ENCODE results near the gene ARSG.

ARSG gene

DNA sequence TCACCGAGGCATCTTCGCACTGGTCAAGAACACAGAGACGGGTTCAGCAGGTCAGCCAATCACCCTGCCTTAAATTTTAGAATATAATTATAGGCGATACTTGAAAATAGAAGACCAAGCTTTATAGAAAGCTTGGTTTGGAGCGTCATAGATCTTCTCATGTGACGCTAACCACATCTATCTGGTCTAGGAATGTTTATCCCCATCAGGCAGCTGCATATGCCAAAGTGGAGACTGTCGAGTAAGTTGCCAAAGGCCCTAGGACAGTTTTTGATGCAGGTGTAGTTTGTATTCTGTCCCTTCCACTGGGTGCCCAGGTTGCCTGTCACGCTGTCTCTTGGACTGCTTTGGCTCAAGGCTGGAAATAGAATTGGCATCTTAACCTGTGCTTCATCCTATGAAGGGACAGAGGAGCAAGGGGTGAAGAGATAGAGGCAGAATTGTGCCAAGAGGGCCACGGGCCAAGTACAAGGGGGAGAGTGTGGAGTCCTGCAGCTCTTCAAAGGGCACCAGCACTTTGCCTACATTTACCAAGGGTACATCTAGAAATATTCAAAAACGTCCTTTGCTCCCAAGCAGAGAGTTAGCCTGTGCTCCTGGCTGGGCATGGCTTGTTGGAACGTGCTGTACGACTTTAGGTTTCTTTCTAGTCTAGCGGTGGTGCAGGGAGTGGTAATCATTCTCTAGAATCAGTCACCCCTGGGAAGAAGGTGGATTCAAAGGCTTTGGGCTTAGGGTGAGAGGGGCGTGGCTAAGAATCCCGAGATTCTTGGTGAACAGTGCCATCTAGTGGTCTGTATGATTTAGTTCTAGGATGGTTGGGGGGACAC is 171.3 kb downstream of the ARSG start:
- H3K36me3 ChIP-seq (ENCODE audit: control insufficient read depth, insufficient read depth, low read length) = no peaks in the 10 kb centered on the region
- H3K9me3 ChIP-seq (ENCODE audit: control insufficient read depth, insufficient read depth, low read depth, low read length) = no peaks in the 10 kb centered on the region
- no peak overlapping the region; the same call in 1 of the 2 replicates for H3K4me3 ChIP-seq (ENCODE audit: low read depth, low read length)
- no peak overlapping the region for H3K9ac ChIP-seq (ENCODE audit: low read length)
- no peak overlapping the region for H3K27ac ChIP-seq (ENCODE audit: low read depth, low read length)
- H3K27me3 ChIP-seq (ENCODE audit: control insufficient read depth, insufficient read depth, low read length) = peaks cover 9% of the 10 kb centered on the region; the same call in 1 of the 2 replicates
- H3K4me1 ChIP-seq (ENCODE audit: control insufficient read depth, insufficient read depth, low read length) = peaks cover 32% of the 10 kb centered on the region

DNA sequence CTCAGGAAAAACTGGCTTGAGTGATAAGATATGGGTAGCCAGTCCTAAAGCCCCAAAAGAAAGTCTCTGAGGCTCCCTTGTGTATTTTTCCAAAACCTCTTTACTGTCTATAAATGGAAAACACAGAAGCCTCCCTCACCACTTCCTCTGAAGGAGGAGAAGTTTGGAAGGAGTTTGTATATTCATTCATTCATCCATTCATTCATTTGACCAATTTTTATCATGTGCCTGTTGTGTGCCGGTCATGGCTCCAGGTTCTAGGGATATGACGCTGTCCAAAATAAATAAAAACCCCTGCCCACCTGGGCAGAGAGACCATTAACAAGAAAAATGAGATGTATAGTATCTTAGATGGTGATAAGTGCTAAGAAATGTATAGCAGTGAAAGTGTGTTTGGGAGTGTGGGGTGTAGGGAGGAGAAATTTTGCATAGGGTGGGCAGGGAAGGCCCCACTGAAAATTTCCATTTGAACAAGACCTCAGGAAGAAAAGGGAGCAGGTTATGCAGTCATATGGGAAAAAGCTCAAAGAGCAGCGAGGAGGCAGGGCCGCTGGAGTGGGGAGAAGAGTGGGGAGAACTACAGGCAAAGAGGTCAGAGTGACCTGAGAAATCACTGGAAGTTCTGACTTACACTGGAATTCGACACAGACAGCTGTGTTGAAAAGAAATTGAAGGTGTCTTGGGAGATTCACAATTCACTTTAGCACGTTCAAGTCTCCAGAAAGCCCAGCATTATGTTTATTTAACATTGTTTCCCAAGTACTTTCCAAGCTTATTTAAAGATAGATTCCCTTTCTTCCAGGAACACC is 172.1 kb downstream of the ARSG start:
- no peaks in the 10 kb centered on the region for H3K36me3 ChIP-seq (ENCODE audit: control insufficient read depth, insufficient read depth, low read length)
- H3K27me3 ChIP-seq (ENCODE audit: control insufficient read depth, insufficient read depth, low read length) = peaks cover 5% of the 10 kb centered on the region; the same call in 1 of the 2 replicates
- peaks cover 28% of the 10 kb centered on the region for H3K4me1 ChIP-seq (ENCODE audit: control insufficient read depth, insufficient read depth, low read length)
- H3K9ac ChIP-seq (ENCODE audit: low read length) = no peak overlapping the region
- H3K4me3 ChIP-seq (ENCODE audit: low read depth, low read length) = no peak overlapping the region
- no peaks in the 10 kb centered on the region for H3K9me3 ChIP-seq (ENCODE audit: control insufficient read depth, insufficient read depth, low read depth, low read length)
- no peak overlapping the region for H3K27ac ChIP-seq (ENCODE audit: low read depth, low read length)

DNA sequence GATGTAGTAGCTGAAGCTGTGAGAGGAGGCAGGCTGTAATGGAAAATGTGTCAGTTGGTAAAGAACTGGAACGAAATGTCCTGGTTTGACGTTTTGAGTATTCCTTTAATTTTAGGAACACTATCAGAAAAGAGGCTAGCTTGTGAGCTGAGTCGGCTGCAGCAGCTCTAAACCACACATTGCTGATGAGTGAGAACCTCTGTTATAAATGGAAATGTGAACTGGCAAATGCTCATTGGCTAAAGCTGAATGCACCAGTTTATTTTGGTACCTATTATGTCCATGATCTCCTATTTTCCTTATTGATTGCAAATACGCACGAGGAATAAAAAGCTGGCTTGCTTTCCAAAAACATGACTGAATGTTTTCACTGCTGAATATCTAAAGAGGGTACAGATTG is 177.0 kb downstream of the ARSG start:
- no peaks in the 10 kb centered on the region for H3K27me3 ChIP-seq (ENCODE audit: control insufficient read depth, insufficient read depth, low read length)
- H3K4me1 ChIP-seq (ENCODE audit: control insufficient read depth, insufficient read depth, low read length) = 0 out of 2 replicates have a peak, but pooled peaks cover 8% of the 10 kb centered on the region
- no peaks in the 10 kb centered on the region for H3K9me3 ChIP-seq (ENCODE audit: control insufficient read depth, insufficient read depth, low read depth, low read length)
- H3K27ac ChIP-seq (ENCODE audit: low read depth, low read length) = no peak overlapping the region
- no peak overlapping the region for H3K4me3 ChIP-seq (ENCODE audit: low read depth, low read length)
- H3K9ac ChIP-seq (ENCODE audit: low read length) = no peak overlapping the region
- no peaks in the 10 kb centered on the region for H3K36me3 ChIP-seq (ENCODE audit: control insufficient read depth, insufficient read depth, low read length)

DNA sequence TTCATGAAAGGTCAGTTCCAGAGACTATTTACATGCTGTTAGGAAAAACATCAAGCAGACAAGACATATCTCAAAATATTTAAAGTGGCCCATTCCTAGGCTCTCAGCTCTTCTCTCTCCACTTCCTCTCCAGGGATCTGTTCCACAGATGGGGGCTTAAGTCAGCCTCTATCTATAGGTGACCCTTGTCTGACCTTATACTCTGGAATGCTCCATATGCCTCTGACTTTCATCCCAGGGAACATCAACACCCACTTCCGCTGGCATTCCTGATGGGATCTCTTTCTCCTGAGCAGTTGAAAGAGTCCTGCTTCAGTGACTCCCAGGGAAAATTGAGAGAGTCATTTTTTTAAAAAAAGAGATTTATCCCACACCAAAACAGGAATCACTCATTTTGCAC is 177.5 kb downstream of the ARSG start:
- Histone ChIP-seq H3K9ac (ENCODE audit: low read length) (no peak overlapping the region), H3K4me1 (ENCODE audit: control insufficient read depth, insufficient read depth, low read length) (0 out of 2 replicates have a peak, but pooled peaks cover 8% of the 10 kb centered on the region), H3K27ac (ENCODE audit: low read depth, low read length) (no peak overlapping the region), H3K27me3 (ENCODE audit: control insufficient read depth, insufficient read depth, low read length) (no peaks in the 10 kb centered on the region), H3K4me3 (ENCODE audit: low read depth, low read length) (no peak overlapping the region), H3K9me3 (ENCODE audit: control insufficient read depth, insufficient read depth, low read depth, low read length) (no peaks in the 10 kb centered on the region), H3K36me3 (ENCODE audit: control insufficient read depth, insufficient read depth, low read length) (no peaks in the 10 kb centered on the region)

Measured in HUES6 (cell line).